ENCODE measurements around the gene DLD.

GRCh38 chr7:107945332-107945731, 54.3 kb downstream of the DLD start:
- TF ChIP-seq POLR2A (IDR thresholded peaks at IDR 0.05; ENCODE audit: low read length) (no peak), GATA1 (IDR thresholded peaks at IDR 0.05; ENCODE audit: low read depth, low read length) (no peak)

All from erythroblast (primary cell).